ENCODE measurements around the gene RNF157.

DNA sequence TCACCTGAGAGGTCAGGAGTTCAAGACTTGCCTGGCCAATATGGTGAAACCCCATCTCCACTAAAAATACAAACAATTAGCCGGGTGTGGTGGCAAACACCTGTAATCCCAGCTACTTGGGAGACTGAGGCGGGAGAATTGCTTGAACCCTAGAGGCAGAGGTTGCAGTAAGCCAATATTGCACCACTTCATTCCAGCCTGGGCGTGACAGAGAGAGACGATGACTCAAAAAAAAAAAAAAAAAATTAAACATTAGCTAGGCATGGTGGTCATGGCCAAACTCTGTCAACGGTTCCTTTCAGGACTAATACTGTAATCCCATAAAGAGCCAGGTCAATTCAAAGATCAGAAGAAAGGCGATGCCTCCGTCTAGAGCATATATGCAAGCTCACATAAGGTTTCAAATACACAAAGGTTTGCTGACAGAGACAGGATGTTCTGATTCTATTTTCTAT lies 2.4 kb downstream of the RNF157 start:
- TF ChIP-seq, protein P1, sequence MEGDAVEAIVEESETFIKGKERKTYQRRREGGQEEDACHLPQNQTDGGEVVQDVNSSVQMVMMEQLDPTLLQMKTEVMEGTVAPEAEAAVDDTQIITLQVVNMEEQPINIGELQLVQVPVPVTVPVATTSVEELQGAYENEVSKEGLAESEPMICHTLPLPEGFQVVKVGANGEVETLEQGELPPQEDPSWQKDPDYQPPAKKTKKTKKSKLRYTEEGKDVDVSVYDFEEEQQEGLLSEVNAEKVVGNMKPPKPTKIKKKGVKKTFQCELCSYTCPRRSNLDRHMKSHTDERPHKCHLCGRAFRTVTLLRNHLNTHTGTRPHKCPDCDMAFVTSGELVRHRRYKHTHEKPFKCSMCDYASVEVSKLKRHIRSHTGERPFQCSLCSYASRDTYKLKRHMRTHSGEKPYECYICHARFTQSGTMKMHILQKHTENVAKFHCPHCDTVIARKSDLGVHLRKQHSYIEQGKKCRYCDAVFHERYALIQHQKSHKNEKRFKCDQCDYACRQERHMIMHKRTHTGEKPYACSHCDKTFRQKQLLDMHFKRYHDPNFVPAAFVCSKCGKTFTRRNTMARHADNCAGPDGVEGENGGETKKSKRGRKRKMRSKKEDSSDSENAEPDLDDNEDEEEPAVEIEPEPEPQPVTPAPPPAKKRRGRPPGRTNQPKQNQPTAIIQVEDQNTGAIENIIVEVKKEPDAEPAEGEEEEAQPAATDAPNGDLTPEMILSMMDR (IDR thresholded peaks at IDR 0.05; ENCODE audit: low read length), result no peak
- TF ChIP-seq EZH2 (optimal IDR thresholded peaks at IDR 0.05; ENCODE audit: low read depth, low read length) (no peak), EZH2phosphoT487 (IDR thresholded peaks at IDR 0.05; ENCODE audit: low read length) (no peak)

All from MM.1S (cell line).